ENCODE results near the gene LATS2.
A peak's percentile ranks its signal among the peaks of the same experiment; 100 is the strongest.

LATS2 gene

GRCh38 chr13:20995245-20995838 is 66.0 kb downstream of the LATS2 start:
- Histone ChIP-seq H4K12ac (ENCODE audit: low read depth, low read length) (no peak overlapping the region), H3K4ac (ENCODE audit: low read depth, low read length) (no peak overlapping the region), H3K18ac (ENCODE audit: low read length) (no peak overlapping the region), H4K8ac (ENCODE audit: low read depth, low read length) (no peak overlapping the region), H2AK5ac (ENCODE audit: low read length) (no peak overlapping the region), H3K9me3 (ENCODE audit: insufficient read depth, low read depth, low read length) (no peaks in the 10 kb centered on the region), H2BK12ac (ENCODE audit: low read length) (no peak overlapping the region), H3K79me1 (ENCODE audit: low read length) (no peaks in the 10 kb centered on the region), H3K4me3 (ENCODE audit: low read depth, low read length) (no peak overlapping the region), H3K14ac (ENCODE audit: low read length) (no peak overlapping the region), H2BK120ac (ENCODE audit: insufficient read depth, low read length, poor library complexity) (no peak overlapping the region), H4K91ac (ENCODE audit: low read depth, low read length) (no peak overlapping the region), H2AFZ (ENCODE audit: insufficient read depth, low read length, poor library complexity) (no peak overlapping the region), H2BK5ac (ENCODE audit: low read depth, low read length, poor library complexity) (no peak overlapping the region), H3K36me3 (ENCODE audit: control insufficient read depth in 1 of 2, insufficient read depth in 2 of 2, low read length in 2 of 2) (peaks cover 42 to 48% of the 10 kb centered on the region in 2 experiments), H3K79me2 (ENCODE audit: control insufficient read depth, insufficient read depth, low read length, poor library complexity) (peaks cover 4% of the 10 kb centered on the region), H3K9ac (ENCODE audit: low read length) (no peak overlapping the region), H3K4me2 (ENCODE audit: low read length) (no peak overlapping the region), H3K27ac (ENCODE audit: low read depth, low read length) (no peak overlapping the region), H3K23ac (ENCODE audit: low read length) (no peak overlapping the region), H3K4me1 (ENCODE audit: control insufficient read depth in 1 of 2, insufficient read depth in 2 of 2, low read length in 2 of 2) (peaks cover 0 to 5% of the 10 kb centered on the region in 2 experiments), H3K27me3 (ENCODE audit: insufficient read depth, low read length) (no peaks in the 10 kb centered on the region)
- DNase-seq = no peak
- WGBS (ENCODE audit: extremely low coverage, insufficient coverage, insufficient read length) = no CpG with 5 or more reads among the region's 4 CpGs

DNA sequence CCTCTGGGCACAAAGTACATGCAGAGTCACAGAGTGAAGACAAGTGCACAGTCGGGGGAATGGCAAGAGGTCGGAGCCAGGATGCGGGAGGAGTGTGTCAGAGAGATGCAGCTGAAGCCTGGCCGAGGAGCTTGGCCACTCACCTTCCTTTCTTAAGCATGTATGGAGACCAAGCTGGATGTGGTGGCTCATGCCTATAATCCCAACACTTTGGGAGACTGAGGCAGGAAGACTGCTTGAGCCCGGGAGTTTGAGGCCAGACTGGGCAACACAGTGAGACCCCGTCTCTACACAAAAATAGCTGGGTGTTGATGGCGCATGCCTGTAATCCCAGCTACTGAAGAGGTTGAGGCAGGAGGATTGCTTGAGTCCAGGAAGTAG is 67.0 kb downstream of the LATS2 start:
- H3K4me3 ChIP-seq (ENCODE audit: low read depth, low read length) = no peak overlapping the region
- no peak for DNase-seq

GRCh38 chr13:20993661-20994440 is 67.5 kb downstream of the LATS2 start:
- no peak for DNase-seq

More for the DNA sequence above, 67.0 kb downstream of the LATS2 start:
- Histone ChIP-seq H3K4me2 (ENCODE audit: low read length) (no peak overlapping the region), H4K8ac (ENCODE audit: low read depth, low read length) (no peak overlapping the region), H3K14ac (ENCODE audit: low read length) (no peak overlapping the region), H3K9ac (ENCODE audit: low read length) (no peak overlapping the region), H2BK5ac (ENCODE audit: low read depth, low read length, poor library complexity) (no peak overlapping the region), H2BK12ac (ENCODE audit: low read length) (no peak overlapping the region), H2AK5ac (ENCODE audit: low read length) (no peak overlapping the region), H4K91ac (ENCODE audit: low read depth, low read length) (no peak overlapping the region), H3K4ac (ENCODE audit: low read depth, low read length) (peak overlapping the region; percentile 12), H3K4me1 (ENCODE audit: control insufficient read depth in 1 of 2, insufficient read depth in 2 of 2, low read length in 2 of 2) (peaks cover 0 to 5% of the 10 kb centered on the region in 2 experiments), H3K18ac (ENCODE audit: low read length) (peak overlapping the region; percentile 27), H3K9me3 (ENCODE audit: insufficient read depth, low read depth, low read length) (peaks cover 2% of the 10 kb centered on the region), H3K36me3 (ENCODE audit: control insufficient read depth in 1 of 2, insufficient read depth in 2 of 2, low read length in 2 of 2) (peaks cover 47 to 54% of the 10 kb centered on the region in 2 experiments), H2BK120ac (ENCODE audit: insufficient read depth, low read length, poor library complexity) (no peak overlapping the region), H3K79me1 (ENCODE audit: low read length) (no peaks in the 10 kb centered on the region), H3K27me3 (ENCODE audit: insufficient read depth, low read length) (no peaks in the 10 kb centered on the region), H3K23ac (ENCODE audit: low read length) (no peak overlapping the region), H3K79me2 (ENCODE audit: control insufficient read depth, insufficient read depth, low read length, poor library complexity) (peaks cover 4% of the 10 kb centered on the region), H3K27ac (ENCODE audit: low read depth, low read length) (no peak overlapping the region), H2AFZ (ENCODE audit: insufficient read depth, low read length, poor library complexity) (no peak overlapping the region), H4K12ac (ENCODE audit: low read depth, low read length) (no peak overlapping the region)
- WGBS (ENCODE audit: extremely low coverage, insufficient coverage, insufficient read length) = no CpG with 5 or more reads among the region's 7 CpGs

DNA sequence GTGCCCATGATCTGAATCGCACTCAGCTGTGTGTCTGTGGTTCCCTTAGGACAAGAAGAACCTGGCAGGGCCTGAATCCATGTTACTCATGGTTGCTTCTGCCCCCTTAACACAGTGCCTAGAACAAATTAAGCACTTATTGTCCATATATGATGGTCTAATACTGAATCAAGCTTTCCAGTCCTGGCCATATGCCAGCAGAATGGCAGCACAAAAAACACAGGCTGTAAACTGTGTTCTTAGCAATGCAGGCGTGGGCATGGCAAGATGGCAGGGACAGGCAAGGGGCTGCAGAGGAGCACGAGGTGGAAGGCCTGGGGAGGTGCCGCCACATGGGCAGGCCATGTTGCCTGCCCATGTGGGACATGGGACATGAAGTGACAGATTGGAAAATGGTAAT is 68.2 kb downstream of the LATS2 start:
- no peak for DNase-seq
- Histone ChIP-seq H3K4me2 (ENCODE audit: low read length) (no peak overlapping the region), H2BK5ac (ENCODE audit: low read depth, low read length, poor library complexity) (no peak overlapping the region), H2BK12ac (ENCODE audit: low read length) (no peak overlapping the region), H3K23ac (ENCODE audit: low read length) (no peak overlapping the region), H3K4me1 (ENCODE audit: control insufficient read depth in 1 of 2, insufficient read depth in 2 of 2, low read length in 2 of 2) (peaks cover 0 to 2% of the 10 kb centered on the region in 2 experiments), H3K9ac (ENCODE audit: low read length) (no peak overlapping the region), H4K8ac (ENCODE audit: low read depth, low read length) (no peak overlapping the region), H3K9me3 (ENCODE audit: insufficient read depth, low read depth, low read length) (peaks cover 2% of the 10 kb centered on the region), H4K12ac (ENCODE audit: low read depth, low read length) (no peak overlapping the region), H3K36me3 (ENCODE audit: control insufficient read depth in 1 of 2, insufficient read depth in 2 of 2, low read length in 2 of 2) (peaks cover 53 to 60% of the 10 kb centered on the region in 2 experiments), H3K27ac (ENCODE audit: low read depth, low read length) (no peak overlapping the region), H3K79me1 (ENCODE audit: low read length) (no peaks in the 10 kb centered on the region), H3K79me2 (ENCODE audit: control insufficient read depth, insufficient read depth, low read length, poor library complexity) (peaks cover 4% of the 10 kb centered on the region), H3K18ac (ENCODE audit: low read length) (no peak overlapping the region), H2AFZ (ENCODE audit: insufficient read depth, low read length, poor library complexity) (no peak overlapping the region), H3K4me3 (ENCODE audit: low read depth, low read length) (no peak overlapping the region), H2BK120ac (ENCODE audit: insufficient read depth, low read length, poor library complexity) (no peak overlapping the region), H3K4ac (ENCODE audit: low read depth, low read length) (no peak overlapping the region), H3K14ac (ENCODE audit: low read length) (no peak overlapping the region), H3K27me3 (ENCODE audit: insufficient read depth, low read length) (no peaks in the 10 kb centered on the region), H4K91ac (ENCODE audit: low read depth, low read length) (no peak overlapping the region), H2AK5ac (ENCODE audit: low read length) (no peak overlapping the region)
- WGBS (ENCODE audit: extremely low coverage, insufficient coverage, insufficient read length) = no CpG with 5 or more reads among the region's 4 CpGs

More at GRCh38 chr13:20993661-20994440, 67.5 kb downstream of the LATS2 start:
- H4K12ac ChIP-seq (ENCODE audit: low read depth, low read length) = no peak overlapping the region
- H3K14ac ChIP-seq (ENCODE audit: low read length) = no peak overlapping the region
- H2BK5ac ChIP-seq (ENCODE audit: low read depth, low read length, poor library complexity) = no peak overlapping the region
- peaks cover 2% of the 10 kb centered on the region for H3K9me3 ChIP-seq (ENCODE audit: insufficient read depth, low read depth, low read length)
- H3K18ac ChIP-seq (ENCODE audit: low read length) = no peak overlapping the region
- no peak overlapping the region for H2BK12ac ChIP-seq (ENCODE audit: low read length)
- H3K4me3 ChIP-seq (ENCODE audit: low read depth, low read length) = no peak overlapping the region
- peak overlapping the region; percentile 55 for H3K4ac ChIP-seq (ENCODE audit: low read depth, low read length)
- H3K79me1 ChIP-seq (ENCODE audit: low read length) = no peaks in the 10 kb centered on the region
- H2AK5ac ChIP-seq (ENCODE audit: low read length) = no peak overlapping the region
- no peak overlapping the region for H4K8ac ChIP-seq (ENCODE audit: low read depth, low read length)
- H2AFZ ChIP-seq (ENCODE audit: insufficient read depth, low read length, poor library complexity) = no peak overlapping the region
- no peak overlapping the region for H4K91ac ChIP-seq (ENCODE audit: low read depth, low read length)
- no peaks in the 10 kb centered on the region for H3K27me3 ChIP-seq (ENCODE audit: insufficient read depth, low read length)
- no peak overlapping the region for H3K23ac ChIP-seq (ENCODE audit: low read length)
- WGBS (ENCODE audit: extremely low coverage, insufficient coverage, insufficient read length) = no CpG with 5 or more reads among the region's 13 CpGs
- H3K79me2 ChIP-seq (ENCODE audit: control insufficient read depth, insufficient read depth, low read length, poor library complexity) = peaks cover 4% of the 10 kb centered on the region
- H2BK120ac ChIP-seq (ENCODE audit: insufficient read depth, low read length, poor library complexity) = no peak overlapping the region
- no peak overlapping the region for H3K9ac ChIP-seq (ENCODE audit: low read length)
- H3K4me2 ChIP-seq (ENCODE audit: low read length) = no peak overlapping the region
- peaks cover 0 to 4% of the 10 kb centered on the region in 2 experiments for H3K4me1 ChIP-seq (ENCODE audit: control insufficient read depth in 1 of 2, insufficient read depth in 2 of 2, low read length in 2 of 2)
- peaks cover 51 to 57% of the 10 kb centered on the region in 2 experiments for H3K36me3 ChIP-seq (ENCODE audit: control insufficient read depth in 1 of 2, insufficient read depth in 2 of 2, low read length in 2 of 2)
- H3K27ac ChIP-seq (ENCODE audit: low read depth, low read length) = no peak overlapping the region

Data from trophoblast cell (in vitro differentiated cells and primary cell).